GM12878 (cell line): Measurements from ENCODE around the gene PLCG2. TPM values are rescaled to one million over a fixed set of nuclear protein-coding genes. Genes with fewer than 3 reads are reported as not detected.

Source experiments
- ATAC-seq: fragments of 200-7000 bp; cut with Tn5 transposase; 3 replicates; pipeline ENCODE4 v1.9.1; 2020; ENCODE audit warnings: mild to moderate bottlenecking, moderate library complexity
- BruUV-seq: library from RNA; stranded (reverse); fragments of 400-500 nt; replicated peaks from 2 replicates; lab custom pipeline; 2021; lab: Mats Ljungman, UMichigan
- CTCF ChIA-PET: fragments of 300-600 bp; sonication (Branson Sonifier 250); formaldehyde crosslinking; extraction: SDS; loops from one replicate; lab custom pipeline; 2021; ENCODE audit warnings: inconsistent platforms; lab: Yijun Ruan, JAX
- POLR2A ChIA-PET: fragments of 350-600 bp; formaldehyde crosslinking; extraction: SDS; loops from one replicate; lab custom pipeline; 2021; ENCODE audit warnings: inconsistent platforms; lab: Charles Lee
- RAD21 ChIA-PET: fragments of 300-600 bp; sonication (Branson Sonifier 250); formaldehyde crosslinking; loops from one replicate; lab custom pipeline; 2023; ENCODE audit warnings: antibody characterized with exemption; ENCODE audit not compliant: unreplicated experiment; lab: Charles Lee
- SMC1A ChIA-PET: fragments of 300-600 bp; sonication (Branson Sonifier 250); formaldehyde crosslinking; loops from one replicate; lab custom pipeline; 2023; ENCODE audit not compliant: unreplicated experiment, uncharacterized antibody; lab: Charles Lee
- DNase-seq: peaks from one replicate; pipeline ENCODE4 v3.0.0-alpha.2; 2011; ENCODE audit warnings: low read depth, low spot score
- FAIRE-seq: peaks from 3 replicates; lab custom pipeline; 2011; peaks lifted over from hg19 to GRCh38; lab: Jason Lieb, UNC
- H2AFZ ChIP-seq: 2 replicates; pipeline ENCODE4 v1.6.0; 2011; ENCODE audit warnings: low read depth, low read length, control low read depth; ENCODE audit not compliant: control insufficient read depth
- H3K27ac ChIP-seq: 2 replicates; pipeline ENCODE4 v1.5.1; 2011; ENCODE audit warnings: control low read depth; ENCODE audit not compliant: control insufficient read depth, insufficient read depth
- H3K27me3 ChIP-seq, 2 experiments: replicated peaks in 1 of 2; 2 replicates each; pipeline versions ENCODE4 v1.6.0 to v1.6.1; 2011; ENCODE audit warnings: low read length in 1 of 2; ENCODE audit not compliant: control insufficient read depth in 2 of 2, insufficient read depth in 2 of 2
- H3K36me3 ChIP-seq, 2 experiments: 2 replicates each; pipeline ENCODE4 v1.5.1; 2011; ENCODE audit warnings: low read length in 1 of 2; ENCODE audit not compliant: control insufficient read depth in 2 of 2, insufficient read depth in 2 of 2
- H3K4me1 ChIP-seq: 2 replicates; pipeline ENCODE4 v1.6.1; 2011; ENCODE audit warnings: mild to moderate bottlenecking, low read length, moderate library complexity, mixed read lengths; ENCODE audit not compliant: control insufficient read depth, insufficient read depth
- H3K4me2 ChIP-seq: 2 replicates; pipeline ENCODE4 v1.6.0; 2011; ENCODE audit warnings: control low read depth; ENCODE audit not compliant: control insufficient read depth, insufficient read depth
- H3K4me3 ChIP-seq: fragments of 200-600 bp; sonication (generic); 2 replicates; pipeline ENCODE4 v1.5.1; 2016
- H3K79me2 ChIP-seq: 2 replicates; pipeline ENCODE4 v1.6.0; 2011; ENCODE audit warnings: low read length; ENCODE audit not compliant: control insufficient read depth, insufficient read depth
- H3K9ac ChIP-seq: 2 replicates; pipeline ENCODE4 v1.8.0; 2011; ENCODE audit warnings: low read length, control low read depth, mixed read lengths; ENCODE audit not compliant: control insufficient read depth, insufficient read depth
- H3K9me3 ChIP-seq: replicated peaks from 3 replicates; pipeline ENCODE4 v1.5.1; 2011; ENCODE audit warnings: mild to moderate bottlenecking, low read length; ENCODE audit not compliant: control insufficient read depth, insufficient read depth
- H4K20me1 ChIP-seq: 2 replicates; pipeline ENCODE4 v1.6.0; 2011; ENCODE audit not compliant: control insufficient read depth, insufficient read depth
- BACH1 ChIP-seq: fragments of 450-650 bp; IDR thresholded peaks from 2 replicates; pipeline ENCODE4 v1.6.1; 2017; ENCODE audit warnings: mild to moderate bottlenecking, borderline replicate concordance
- NR2C1 ChIP-seq: fragments of 450-650 bp; IDR thresholded peaks from 2 replicates; pipeline ENCODE4 v1.6.1; 2017; ENCODE audit warnings: antibody characterized with exemption, mild to moderate bottlenecking, moderate library complexity
- POLR2A ChIP-seq: IDR thresholded peaks from 2 replicates; pipeline ENCODE4 v1.6.1; 2011; ENCODE audit warnings: low read depth, mild to moderate bottlenecking, low read length
- POLR2AphosphoS5 ChIP-seq: IDR thresholded peaks from 2 replicates; pipeline ENCODE4 v1.6.1; 2011; ENCODE audit warnings: mild to moderate bottlenecking, low read length, inconsistent platforms
- SMARCA5 ChIP-seq: fragments of 450-650 bp; IDR thresholded peaks from 2 replicates; pipeline ENCODE4 v1.6.1; 2017; ENCODE audit warnings: mild to moderate bottlenecking
- WGBS: methylation state at CpG from one replicate; pipeline ENCODE4 v1.1.6; 2016; ENCODE audit warnings: low lambda C conversion rate; ENCODE audit not compliant: insufficient replicate concordance, insufficient coverage; ENCODE audit errors: missing lambda C conversion rate; 5-methylcytosine and 5-hydroxymethylcytosine counted together
- in situ Hi-C: fragments of 300-500 bp; cut with MboI; formaldehyde crosslinking; loops from 9 replicates; pipeline ENCODE4 v1.14.3; 2018; ENCODE audit warnings: mixed read lengths
- intact Hi-C: fragments of 100-400 bp; cut with micrococcal nuclease; formaldehyde crosslinking; loops from one replicate; pipeline ENCODE4 v1.14.2; 2022; ENCODE audit not compliant: unreplicated experiment
- polyA plus RNA-seq, 11 experiments: library from polyadenylated mRNA; depleted of rRNA in 4 of 11; unstranded in 6 of 11; stranded (reverse) in 5 of 11; fragments of >200 nt; fragmentation: Nextera tagmentation in 4 of 11; fragmentation: Illumina TruSeq in 1 of 11; extraction: Ambion mirVana in 4 of 11; extraction: Trizol in 1 of 11; gene quantifications; 1 replicate in 1 of 11; 2 replicates in 10 of 11; pipeline versions ENCODE4 v1.2.1 to v1.2.3, GENCODE V29; 2011 to 2016; ENCODE audit warnings: inconsistent platforms in 2 of 11, missing spikeins in 2 of 11, low read depth in 1 of 11
- total RNA-seq, 4 experiments: library from RNA; depleted of rRNA in 3 of 4; stranded (reverse); fragments of >200 nt in 3 of 4; fragmentation: Illumina TruSeq in 1 of 4; extraction: Trizol in 1 of 4; gene quantifications; 2 replicates each; pipeline versions ENCODE4 v1.2.1 to v1.2.3, GENCODE V29; 2013 to 2021
- TF ChIP-seq, protein P1 (sequence below): IDR thresholded peaks from 2 replicates; pipeline ENCODE4 v1.6.1; 2012; ENCODE audit warnings: low read depth, low read length, improper control_type of control experiment

PLCG2 gene
- total and polyA plus RNA-seq, 10 of the 15 experiments (the other 5 are each of a cell fraction or from before 2014, with no cell fraction given): 47.6 to 256 (median 149) TPM

DNA sequence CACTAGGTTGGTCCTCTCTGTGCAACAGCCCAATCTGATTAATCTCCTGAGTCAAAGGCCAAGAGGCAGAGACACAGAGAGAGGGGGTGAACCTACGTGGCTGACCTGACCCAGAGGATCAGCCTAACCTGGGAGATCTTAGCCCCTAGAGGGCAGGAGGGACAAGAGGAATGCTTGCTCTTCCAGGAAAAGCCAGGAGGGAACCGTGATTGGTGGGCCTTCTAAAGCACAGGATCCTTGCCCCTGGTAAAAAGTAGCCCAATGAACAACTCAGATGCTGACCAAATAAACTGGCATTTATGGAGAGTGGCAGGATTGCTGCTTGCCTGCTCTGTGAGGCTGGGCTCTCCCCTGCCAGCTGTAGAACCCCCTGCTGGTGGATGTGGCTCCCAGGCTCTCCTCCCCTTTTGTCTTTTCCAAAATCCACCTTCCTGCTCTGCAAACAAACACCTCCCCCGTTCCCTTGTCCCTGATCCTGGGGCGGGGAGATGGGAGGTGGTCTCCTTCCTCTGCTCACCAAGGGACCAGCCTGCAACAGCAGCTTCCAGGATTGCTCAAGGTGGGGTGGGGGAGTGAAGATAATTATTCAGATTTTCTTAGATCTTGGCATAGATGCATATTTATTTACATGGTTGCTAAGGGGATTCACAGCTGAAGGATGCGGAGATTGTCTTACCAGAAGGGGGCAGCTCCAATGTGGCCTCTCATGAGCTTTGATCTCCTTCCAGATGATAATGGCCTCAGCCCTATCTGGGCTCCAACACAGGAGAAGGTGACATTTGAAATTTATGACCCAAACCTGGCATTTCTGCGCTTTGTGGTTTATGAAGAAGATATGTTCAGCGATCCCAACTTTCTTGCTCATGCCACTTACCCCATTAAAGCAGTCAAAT lies 160.3 kb downstream of the PLCG2 start:
- in situ Hi-C loops: no loop called here

More for the DNA sequence above, 160.3 kb downstream of the PLCG2 start:
- ChIA-PET SMC1A (interaction anchor here (1.4 kb wide), 1 partner anchor 291 kb away, joined by 3 read pairs; no protein-coding TSS in a partner anchor), RAD21 (no interaction called here), POLR2A (no interaction called here), CTCF (interaction anchor here (1.5 kb wide), 1 partner anchor 291 kb away, joined by 4 read pairs; no protein-coding TSS in a partner anchor)
- no TSS peak for BruUV-seq
- no peaks in the 10 kb centered on the region for H3K27me3 ChIP-seq
- H3K4me3 ChIP-seq: no peak overlapping the region
- no peak overlapping the region for H2AFZ ChIP-seq
- no peaks in the 10 kb centered on the region for H3K9me3 ChIP-seq
- no peaks in the 10 kb centered on the region for H3K4me1 ChIP-seq
- peaks cover 45 to 69% of the 10 kb centered on the region in 2 experiments for H3K36me3 ChIP-seq
- H3K9ac ChIP-seq: no peak overlapping the region
- H3K79me2 ChIP-seq: no peaks in the 10 kb centered on the region
- DNase-seq (no peak), ATAC-seq (no peak), FAIRE-seq (no peak)
- WGBS: 85% methylated on average over 6 of the region's 7 CpGs
- no peak overlapping the region for H3K27ac ChIP-seq
- TF ChIP-seq NR2C1 (no peak), POLR2A (peak; percentile 26; the same call in 1 of the 2 replicates), BACH1 (no peak), POLR2AphosphoS5 (peak; percentile 17; the same call in 1 of the 2 replicates), SMARCA5 (no peak)
- TF ChIP-seq, protein P1, sequence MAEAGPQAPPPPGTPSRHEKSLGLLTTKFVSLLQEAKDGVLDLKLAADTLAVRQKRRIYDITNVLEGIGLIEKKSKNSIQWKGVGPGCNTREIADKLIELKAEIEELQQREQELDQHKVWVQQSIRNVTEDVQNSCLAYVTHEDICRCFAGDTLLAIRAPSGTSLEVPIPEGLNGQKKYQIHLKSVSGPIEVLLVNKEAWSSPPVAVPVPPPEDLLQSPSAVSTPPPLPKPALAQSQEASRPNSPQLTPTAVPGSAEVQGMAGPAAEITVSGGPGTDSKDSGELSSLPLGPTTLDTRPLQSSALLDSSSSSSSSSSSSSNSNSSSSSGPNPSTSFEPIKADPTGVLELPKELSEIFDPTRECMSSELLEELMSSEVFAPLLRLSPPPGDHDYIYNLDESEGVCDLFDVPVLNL: no peak
- H3K4me2 ChIP-seq: no peak overlapping the region
- no peaks in the 10 kb centered on the region for H4K20me1 ChIP-seq
- intact Hi-C loops: loop anchor here (5.0 kb wide), 1 partner anchor 293 kb away; no protein-coding TSS in a partner anchor
